HCT116 (cell line): ENCODE results near the gene ISCA2. TPM values are rescaled to one million over a fixed set of nuclear protein-coding genes. Genes with fewer than 3 reads are reported as not detected.

Source experiments
- ATAC-seq: fragments of 200-7000 bp; cut with Tn5 transposase; 2 replicates; pipeline ENCODE4 v1.9.1; 2020; ENCODE audit warnings: mild to moderate bottlenecking, moderate library complexity
- BruUV-seq: library from RNA; stranded (reverse); fragments of 400-500 nt; replicated peaks from 2 replicates; lab custom pipeline; 2021; lab: Mats Ljungman, UMichigan
- CTCF ChIA-PET: fragments of 300-600 bp; sonication (Branson Sonifier 250); formaldehyde crosslinking; loops from one replicate; lab custom pipeline; 2021; ENCODE audit warnings: antibody characterized with exemption; lab: Charles Lee
- POLR2A ChIA-PET: fragments of 300-600, 350-600 bp; sonication (Branson Sonifier 250); formaldehyde crosslinking; loops from one replicate; lab custom pipeline; 2021; ENCODE audit warnings: antibody characterized with exemption; lab: Charles Lee
- RAD21 ChIA-PET, 2 experiments: fragments of 300-600 bp; sonication (Branson Sonifier 250); formaldehyde crosslinking; loops; one replicate each; lab custom pipeline; 2023; ENCODE audit warnings: low total read pairs in 2 of 2; ENCODE audit not compliant: uncharacterized antibody in 2 of 2, unreplicated experiment in 2 of 2, low non-redundant PET in 1 of 2; lab: Charles Lee
- DNase-seq: peaks from one replicate; pipeline ENCODE4 v3.0.0-alpha.2; 2010; ENCODE audit warnings: low read depth, low spot score
- H2AFZ ChIP-seq: fragments of 200-600 bp; shearing (Covaris generic), sonication (generic); 2 replicates; pipeline ENCODE4 v1.6.1; 2017; ENCODE audit warnings: low read depth, mixed run types, mixed read lengths, antibody characterized with exemption, low read length; ENCODE audit not compliant: poor library complexity, severe bottlenecking
- H3K27ac ChIP-seq: 2 replicates; pipeline ENCODE4 v1.5.1; 2012; ENCODE audit warnings: low read depth, low read length
- H3K27me3 ChIP-seq: fragments of 200-600 bp; sonication (generic); 2 replicates; pipeline ENCODE4 v1.6.1; 2016; ENCODE audit warnings: mixed run types, low read length, mixed read lengths; ENCODE audit not compliant: insufficient read depth
- H3K36me3 ChIP-seq, 2 experiments: fragments of 200-500 bp in 1 of 2; fragments of 200-600 bp in 1 of 2; sonication (Bioruptor generic) in 1 of 2; sonication (generic) in 1 of 2; 2 replicates each; pipeline versions ENCODE4 v1.5.1 to v1.6.1; 2014 to 2016; ENCODE audit warnings: low read length in 2 of 2, inconsistent platforms in 1 of 2, mixed read lengths in 1 of 2, mixed run types in 1 of 2; ENCODE audit not compliant: insufficient read depth in 2 of 2, control insufficient read depth in 1 of 2
- H3K4me1 ChIP-seq, 2 experiments: fragments of 200-600 bp in 1 of 2; sonication (generic) in 1 of 2; 2 replicates each; pipeline versions ENCODE4 v1.5.1 to v1.6.1; 2012 to 2017; ENCODE audit warnings: low read length in 2 of 2, inconsistent platforms in 1 of 2, mild to moderate bottlenecking in 1 of 2, mixed read lengths in 1 of 2, mixed run types in 1 of 2, moderate library complexity in 1 of 2; ENCODE audit not compliant: insufficient read depth in 2 of 2, control insufficient read depth in 1 of 2
- H3K4me2 ChIP-seq: fragments of 200-600 bp; sonication (generic); 2 replicates; pipeline ENCODE4 v1.6.1; 2017; ENCODE audit warnings: mixed run types, low read length, mixed read lengths
- H3K4me3 ChIP-seq, 2 experiments: fragments of 200-600 bp in 1 of 2; sonication (generic) in 1 of 2; replicated peaks in 1 of 2; 2 replicates each; pipeline ENCODE4 v1.5.1; 2011 to 2016; ENCODE audit warnings: low read length in 2 of 2, control low read depth in 1 of 2, low read depth in 1 of 2, mild to moderate bottlenecking in 1 of 2, mixed read lengths in 1 of 2, mixed run types in 1 of 2
- H3K79me2 ChIP-seq: fragments of 200-600 bp; sonication (generic); 2 replicates; pipeline ENCODE4 v1.6.1; 2017; ENCODE audit warnings: mild to moderate bottlenecking, mixed run types, low read length, moderate library complexity, mixed read lengths; ENCODE audit not compliant: insufficient read depth
- H3K9ac ChIP-seq: fragments of 200-600 bp; sonication (generic); 2 replicates; pipeline ENCODE4 v1.6.1; 2016; ENCODE audit warnings: low read length, mixed read lengths
- H3K9me2 ChIP-seq: fragments of 200-600 bp; sonication (generic), shearing (Covaris generic); 2 replicates; pipeline ENCODE4 v1.6.1; 2017; ENCODE audit warnings: mixed run types, mild to moderate bottlenecking, moderate library complexity; ENCODE audit not compliant: insufficient read depth
- H3K9me3 ChIP-seq, 2 experiments: fragments of 200-500 bp in 1 of 2; fragments of 200-600 bp in 1 of 2; sonication (Bioruptor generic) in 1 of 2; sonication (generic) in 1 of 2; 2 replicates each; pipeline ENCODE4 v1.6.1; 2014 to 2017; ENCODE audit warnings: low read length in 2 of 2, mixed read lengths in 2 of 2, inconsistent platforms in 1 of 2, low read depth in 1 of 2, mild to moderate bottlenecking in 1 of 2, mixed run types in 1 of 2, moderate library complexity in 1 of 2; ENCODE audit not compliant: control insufficient read depth in 1 of 2, insufficient read depth in 1 of 2
- H4K20me1 ChIP-seq: fragments of 200-600 bp; sonication (generic), shearing (Covaris generic); 2 replicates; pipeline ENCODE4 v1.6.1; 2017; ENCODE audit warnings: mixed run types, mild to moderate bottlenecking, moderate library complexity; ENCODE audit not compliant: insufficient read depth
- CEBPB ChIP-seq: IDR thresholded peaks from 2 replicates; pipeline ENCODE4 v1.6.1; 2012; ENCODE audit warnings: low read depth
- EZH2 ChIP-seq: fragments of 200-600 bp; sonication (generic); IDR thresholded peaks from 2 replicates; pipeline ENCODE4 v1.6.1; 2017; ENCODE audit warnings: antibody characterized with exemption, mixed run types
- EZH2phosphoT487 ChIP-seq: fragments of 200-600 bp; IDR thresholded peaks from 2 replicates; pipeline ENCODE4 v1.6.1; 2018; ENCODE audit warnings: antibody characterized with exemption, borderline replicate concordance
- RAD21 ChIP-seq: IDR thresholded peaks from 2 replicates; pipeline ENCODE4 v1.6.1; 2012; ENCODE audit warnings: low read depth, mild to moderate bottlenecking
- intact Hi-C: fragments of 100-400 bp; cut with micrococcal nuclease; formaldehyde crosslinking; loops from 2 replicates; pipeline ENCODE4 v1.10.0; 2022
- total RNA-seq: library from RNA; stranded (reverse); gene quantifications from one replicate; pipeline ENCODE4 v1.2.1, GENCODE V29; 2021; ENCODE audit not compliant: unreplicated experiment

The ISCA2 gene
- total RNA-seq, 1 experiment from 2014 or later, result 27.5 TPM

- no peak for TF ChIP-seq RAD21
- no peak for TF ChIP-seq CEBPB
- no peak for TF ChIP-seq EZH2
- Histone ChIP-seq H3K9me2 (no peaks in the 10 kb centered on the region), H3K9ac (no peak overlapping the region), H4K20me1 (no peaks in the 10 kb centered on the region), H3K4me1 (no peaks in the 10 kb centered on the region), H3K79me2 (no peaks in the 10 kb centered on the region), H2AFZ (no peak overlapping the region), H3K4me3 (no peak overlapping the region), H3K27me3 (0 out of 2 replicates have a peak, but pooled peaks cover 4% of the 10 kb centered on the region), H3K9me3 (no peaks in the 10 kb centered on the region), H3K36me3 (no peaks in the 10 kb centered on the region; a peak in 1 of 4 replicates), H3K4me2 (no peak overlapping the region), H3K27ac (no peak overlapping the region)
- ATAC-seq (no peak), DNase-seq (no peak)
- CTCF ChIA-PET, result no interaction called here
- RAD21 ChIA-PET, result no interaction called here
- BruUV-seq, result no TSS peak
- POLR2A ChIA-PET, result no interaction called here
- intact Hi-C loops, result no loop called here
Measured at GRCh38 chr14:74468513-74468912, 25.1 kb upstream of the ISCA2 start.

GRCh38 chr14:74469548-74470518, 23.7 kb upstream of the ISCA2 start:
- Histone ChIP-seq H3K4me3 (no peak overlapping the region), H3K9ac (no peak overlapping the region), H3K27ac (no peak overlapping the region), H2AFZ (no peak overlapping the region), H4K20me1 (no peaks in the 10 kb centered on the region), H3K4me1 (no peaks in the 10 kb centered on the region), H3K27me3 (no peaks in the 10 kb centered on the region), H3K36me3 (no peaks in the 10 kb centered on the region; a peak in 1 of 4 replicates), H3K9me3 (no peaks in the 10 kb centered on the region), H3K9me2 (no peaks in the 10 kb centered on the region), H3K79me2 (no peaks in the 10 kb centered on the region), H3K4me2 (no peak overlapping the region)
- ChIA-PET POLR2A (no interaction called here), RAD21 (no interaction called here), CTCF (no interaction called here)
- no TSS peak for BruUV-seq
- no peak for TF ChIP-seq EZH2phosphoT487
- ATAC-seq (no peak), DNase-seq (no peak)
- intact Hi-C loops, result loop anchor here (10.0 kb wide), 2 partner anchors 145 to 265 kb away; no protein-coding TSS in a partner anchor
